Right atrium auricular region (tissue), 2 donors: ENCODE data around the gene GTF3C4. TPM values are rescaled to one million over a fixed set of nuclear protein-coding genes. Genes with fewer than 3 reads are reported as not detected.

Source experiments
- DNase-seq: peaks from one replicate; pipeline ENCODE4 v3.0.0-alpha.2; 2019; ENCODE audit warnings: low spot score
- H3K27ac ChIP-seq, 2 donors: fragments of 200-600 bp; sonication (generic); 1 replicate in 1 of 2; 2 replicates in 1 of 2; pipeline ENCODE4 v1.5.1; 2016 to 2019
- H3K27me3 ChIP-seq, 2 donors: fragments of 200-600 bp; sonication (generic); one replicate each; pipeline versions ENCODE4 v1.5.1 to v1.6.0; 2017 to 2019
- H3K36me3 ChIP-seq: fragments of 200-600 bp; sonication (generic); one replicate; pipeline ENCODE4 v1.5.1; 2016
- H3K4me1 ChIP-seq, 2 donors: fragments of 200-600 bp; sonication (generic); one replicate each; pipeline versions ENCODE4 v1.5.1 to v1.6.0; 2017 to 2019
- H3K4me3 ChIP-seq, 2 donors: fragments of 200-600 bp; sonication (generic); 1 replicate in 1 of 2; 2 replicates in 1 of 2; pipeline ENCODE4 v1.5.1; 2017 to 2019; ENCODE audit warnings: mild to moderate bottlenecking in 1 of 2, moderate library complexity in 1 of 2
- H3K9me3 ChIP-seq, 2 donors: fragments of 200-600 bp; sonication (generic); one replicate each; pipeline ENCODE4 v1.5.1; 2019
- CTCF ChIP-seq, 2 donors: fragments of 200-600 bp; sonication (generic); IDR thresholded peaks; one replicate each; pipeline ENCODE4 v1.5.1; 2019; ENCODE audit warnings: antibody characterized with exemption in 2 of 2
- total RNA-seq, 2 donors: library from RNA; depleted of rRNA; stranded (reverse); fragments of >200 nt; gene quantifications; one replicate each; pipeline ENCODE4 v1.1.0, GENCODE V29; 2016

The GTF3C4 gene
- total RNA-seq, 2 donors from 2014 or later, result 8.6 to 9.1 TPM

GRCh38 chr9:132648283-132648682 is 22.0 kb upstream of the GTF3C4 start:
- Histone ChIP-seq H3K9me3 (no peaks in the 10 kb centered on the region), H3K27me3 (no peaks in the 10 kb centered on the region), H3K36me3 (peaks cover 73% of the 10 kb centered on the region), H3K27ac (no peak overlapping the region), H3K4me1 (no peaks in the 10 kb centered on the region), H3K4me3 (no peak overlapping the region)
- no peak for DNase-seq
- no peak for TF ChIP-seq CTCF (IDR thresholded peaks at IDR 0.05)

GRCh38 chr9:132648685-132649084 is 21.6 kb upstream of the GTF3C4 start:
- TF ChIP-seq CTCF (IDR thresholded peaks at IDR 0.05), result no peak
- Histone ChIP-seq H3K4me1 (no peaks in the 10 kb centered on the region), H3K36me3 (peaks cover 71% of the 10 kb centered on the region), H3K27me3 (no peaks in the 10 kb centered on the region), H3K9me3 (no peaks in the 10 kb centered on the region), H3K4me3 (no peak overlapping the region), H3K27ac (no peak overlapping the region)
- DNase-seq, result no peak

DNA sequence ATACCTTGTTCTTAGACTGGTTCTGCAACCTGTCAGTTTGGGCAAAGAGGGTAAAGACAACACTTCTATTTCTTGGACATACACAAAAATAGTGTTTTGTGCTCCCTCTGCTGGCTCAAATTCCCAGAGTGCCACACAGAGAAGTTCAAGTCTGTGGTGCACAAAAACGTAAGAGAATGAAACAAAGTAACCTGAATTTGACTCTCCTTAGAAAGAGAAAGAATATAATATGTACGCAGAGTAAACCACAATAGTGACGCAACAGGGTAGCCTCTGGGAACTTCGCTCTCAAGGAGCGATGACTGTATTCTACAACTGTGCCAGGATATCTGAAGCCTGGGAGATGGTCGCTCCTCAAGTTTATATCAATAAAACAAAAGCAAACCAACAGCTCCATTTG is 19.0 kb upstream of the GTF3C4 start:
- Histone ChIP-seq H3K27ac (no peak overlapping the region), H3K36me3 (peaks cover 50% of the 10 kb centered on the region), H3K9me3 (no peaks in the 10 kb centered on the region), H3K27me3 (no peaks in the 10 kb centered on the region), H3K4me3 (no peak overlapping the region), H3K4me1 (no peaks in the 10 kb centered on the region)
- peak in 1 of 2 donors; percentile 21 for TF ChIP-seq CTCF (IDR thresholded peaks at IDR 0.05)
- no peak for DNase-seq

DNA sequence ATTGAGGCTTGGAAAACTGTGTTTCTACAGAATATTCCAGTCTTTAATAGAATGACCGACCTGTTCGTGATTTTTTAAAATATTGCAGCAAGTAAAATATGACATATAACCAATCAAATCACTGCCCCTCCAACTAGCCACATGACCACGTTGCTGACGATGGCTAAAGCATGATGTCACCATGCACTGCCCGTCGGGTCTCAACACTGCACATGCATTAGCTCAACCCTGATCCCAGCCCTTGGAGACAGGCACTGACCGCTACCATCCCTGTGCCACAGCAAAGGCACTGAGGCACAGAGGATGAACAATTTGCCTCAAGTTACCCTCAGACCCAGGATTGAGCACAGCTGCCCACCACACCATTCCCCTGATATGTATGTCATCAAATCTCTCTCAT is 14.0 kb upstream of the GTF3C4 start:
- Histone ChIP-seq H3K4me3 (no peak overlapping the region), H3K27me3 (no peaks in the 10 kb centered on the region), H3K36me3 (peaks cover 48% of the 10 kb centered on the region), H3K9me3 (no peaks in the 10 kb centered on the region), H3K4me1 (no peaks in the 10 kb centered on the region), H3K27ac (no peak overlapping the region)
- no peak for DNase-seq
- TF ChIP-seq CTCF (IDR thresholded peaks at IDR 0.05), result no peak

- H3K4me3 ChIP-seq, result no peak overlapping the region
- no peaks in the 10 kb centered on the region for H3K9me3 ChIP-seq
- no peaks in the 10 kb centered on the region for H3K27me3 ChIP-seq
- peaks cover 45% of the 10 kb centered on the region for H3K36me3 ChIP-seq
- no peak for TF ChIP-seq CTCF (IDR thresholded peaks at IDR 0.05)
- DNase-seq, result no peak
- no peak overlapping the region for H3K27ac ChIP-seq
- H3K4me1 ChIP-seq, result no peaks in the 10 kb centered on the region
Measured at GRCh38 chr9:132662152-132662945, 7.9 kb upstream of the GTF3C4 start.

GRCh38 chr9:132663117-132663516 is 7.1 kb upstream of the GTF3C4 start:
- no peak for DNase-seq
- H3K36me3 ChIP-seq, result peaks cover 38% of the 10 kb centered on the region
- H3K27ac ChIP-seq, result no peak overlapping the region
- no peaks in the 10 kb centered on the region for H3K27me3 ChIP-seq
- no peaks in the 10 kb centered on the region for H3K9me3 ChIP-seq
- no peak overlapping the region for H3K4me3 ChIP-seq
- no peaks in the 10 kb centered on the region for H3K4me1 ChIP-seq
- no peak for TF ChIP-seq CTCF (IDR thresholded peaks at IDR 0.05)
